Suppressor macrophage (primary cell): ENCODE data around the gene AKAP13.
A peak's percentile ranks its signal among the peaks of the same experiment; 100 is the strongest.

Experiments used
- DNase-seq, 4 experiments: peaks; one replicate each; pipeline ENCODE4 v3.0.0-alpha.2; 2020 to 2022

The AKAP13 gene

DNA sequence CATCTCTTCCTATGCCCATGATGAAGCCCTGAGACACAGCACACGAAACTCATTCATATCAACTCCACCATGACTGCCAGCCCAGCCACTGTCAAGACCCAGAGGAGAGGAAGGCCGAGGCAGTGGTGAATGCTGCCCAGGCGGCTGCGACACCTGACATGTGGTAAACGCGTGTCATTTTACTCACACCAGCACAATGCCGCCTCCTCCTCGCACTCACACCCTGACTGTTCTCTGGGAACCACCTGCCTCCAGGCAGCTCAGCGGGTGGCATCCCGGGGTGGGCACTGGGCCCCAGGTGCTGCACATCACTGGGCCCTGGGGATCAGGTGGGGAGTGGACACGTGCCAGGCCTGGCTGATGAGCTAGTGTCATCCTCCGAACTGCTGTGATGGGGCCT lies 392.8 kb downstream of the AKAP13 start:
- no peak for DNase-seq

DNA sequence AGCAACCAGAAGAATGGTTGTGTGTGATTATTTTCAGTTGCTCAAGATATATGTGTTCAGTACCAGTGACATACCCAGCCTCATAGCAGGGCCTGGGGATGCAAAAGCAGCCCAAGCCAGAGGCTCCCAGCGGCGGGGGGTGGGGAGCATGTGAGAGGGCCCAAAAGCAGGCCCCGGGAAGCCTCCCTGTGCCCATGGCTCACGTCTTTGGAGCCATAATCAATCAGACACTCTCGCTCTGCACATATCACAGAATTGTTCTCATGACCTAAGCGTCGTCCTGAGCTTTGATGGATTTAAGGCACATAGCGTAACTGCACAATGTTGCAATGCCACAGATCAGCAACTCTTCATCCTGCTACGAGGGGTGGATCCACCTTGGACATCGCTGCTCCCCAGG lies 393.6 kb downstream of the AKAP13 start:
- no peak for DNase-seq

DNA sequence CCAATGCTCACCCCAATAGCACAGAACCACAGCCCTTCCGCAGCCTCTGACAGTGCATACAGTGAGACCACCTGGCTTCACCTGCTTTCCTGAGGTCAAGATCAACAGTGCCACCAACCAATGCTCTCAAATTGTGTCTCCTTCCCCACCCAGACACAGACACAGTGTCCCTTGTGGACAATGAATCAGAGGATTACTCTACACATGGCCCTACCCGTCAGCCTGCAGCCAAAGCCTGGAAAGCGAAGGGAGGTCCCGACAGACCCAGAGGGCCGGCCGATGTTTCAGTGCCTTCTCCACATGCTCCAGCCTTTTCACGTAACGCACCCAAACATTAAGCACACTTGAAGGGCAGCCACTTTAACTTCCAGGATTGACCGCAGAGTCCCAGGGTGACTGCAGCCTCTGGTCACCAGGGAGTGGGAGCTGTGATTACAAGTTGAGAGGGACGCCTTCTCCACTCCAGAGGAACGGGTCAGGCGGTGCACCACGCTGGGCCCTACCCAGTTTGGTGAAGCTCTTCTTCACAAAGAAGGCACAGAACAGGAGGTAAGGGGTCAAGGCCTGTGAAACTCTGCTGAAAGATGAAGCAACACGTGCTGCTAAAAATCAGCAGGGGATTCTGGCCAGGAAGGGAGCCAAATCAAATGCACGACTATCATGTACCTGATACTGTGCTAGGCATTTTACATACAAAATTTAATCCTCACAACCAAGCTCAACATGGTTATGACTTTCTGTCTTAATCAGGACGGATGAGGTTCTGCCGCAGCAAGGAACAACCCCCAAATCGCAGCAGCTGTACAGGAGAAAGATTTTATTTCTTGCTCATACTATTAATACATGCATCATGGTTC lies 397.1 kb downstream of the AKAP13 start:
- DNase-seq = no peak

DNA sequence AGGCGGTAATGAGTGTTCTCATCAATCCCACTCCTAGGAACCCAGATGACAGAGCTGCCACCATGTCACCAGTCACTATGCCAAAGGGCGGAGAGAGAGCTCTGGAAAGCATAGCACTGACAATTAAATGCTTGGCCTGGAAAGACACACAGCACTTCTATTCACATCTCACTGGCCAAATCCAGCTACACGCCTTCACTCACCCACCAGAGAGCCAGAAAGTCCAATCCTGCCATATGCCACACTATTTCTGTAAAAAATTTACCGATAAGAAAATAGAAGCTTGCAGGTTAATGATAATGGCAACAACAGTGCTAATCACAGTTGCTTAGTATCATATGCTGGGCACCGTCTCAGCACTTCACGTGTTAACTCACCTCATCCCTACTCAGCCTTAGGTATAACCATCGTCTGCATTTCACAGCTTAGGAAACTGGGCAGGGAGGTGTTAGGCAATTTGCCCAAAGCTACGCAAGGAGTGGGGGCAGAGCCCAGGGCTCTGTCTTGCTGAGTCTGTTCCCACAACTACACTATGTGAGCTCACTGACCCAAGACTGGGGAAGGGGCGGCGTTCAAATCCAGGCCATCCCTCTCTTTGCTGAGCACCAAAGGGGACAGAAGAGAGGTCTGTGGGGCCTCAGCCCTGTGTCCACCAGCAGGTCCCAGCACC lies 397.8 kb downstream of the AKAP13 start:
- no peak for DNase-seq

DNA sequence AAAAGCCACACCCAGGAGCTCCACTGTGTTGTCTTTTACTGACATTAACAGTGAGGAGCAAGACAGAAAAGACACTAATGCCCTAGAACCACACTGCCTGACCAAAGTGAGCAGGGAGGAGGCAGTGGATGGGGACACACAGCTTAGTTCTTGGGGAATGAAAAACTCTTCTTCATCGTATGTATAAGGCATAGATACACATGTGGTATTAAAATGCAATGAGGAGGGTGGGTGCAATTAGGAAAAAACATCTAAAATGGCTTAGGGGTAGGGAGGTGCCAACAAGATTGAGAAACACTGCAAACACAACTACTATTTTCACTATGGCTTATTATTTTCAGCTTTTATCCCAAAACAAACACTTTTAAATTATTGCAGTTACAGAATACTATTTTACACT lies 398.8 kb downstream of the AKAP13 start:
- no peak for DNase-seq

DNA sequence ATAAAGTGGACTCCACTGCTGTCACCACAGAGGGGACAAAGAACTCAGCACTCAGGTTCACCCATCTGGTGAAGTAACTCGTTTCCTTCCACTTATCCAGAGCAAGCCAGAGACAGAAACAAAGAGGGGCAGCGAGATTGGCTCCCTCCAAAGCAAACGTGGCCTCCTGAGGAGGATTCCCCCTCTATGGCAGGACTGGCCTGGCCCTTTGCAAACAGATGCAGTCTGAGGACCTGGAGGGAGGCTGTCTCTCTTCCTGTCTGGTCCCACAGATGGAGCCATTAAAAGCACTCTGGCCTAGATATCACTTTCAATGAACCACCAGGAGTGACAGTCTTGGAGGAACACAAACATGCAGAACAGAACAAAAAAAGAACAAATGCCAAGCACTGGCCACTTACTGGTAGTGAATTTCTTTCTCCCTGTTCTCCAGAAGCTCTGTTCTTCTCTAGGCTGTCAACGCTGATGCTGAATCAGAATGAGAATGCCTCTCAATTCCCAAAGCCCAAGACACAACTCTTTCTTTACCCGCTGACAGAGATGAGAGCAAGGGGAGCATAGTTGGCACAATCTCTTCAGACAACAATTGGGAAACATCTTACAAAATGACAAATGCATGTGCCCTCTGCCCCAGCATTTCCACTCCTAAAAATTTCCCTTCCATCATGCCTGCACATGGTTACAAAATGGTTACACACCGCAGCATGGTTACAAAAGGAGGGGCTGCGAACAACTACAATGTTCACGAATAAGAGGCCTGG lies 400.0 kb downstream of the AKAP13 start:
- no peak for DNase-seq

DNA sequence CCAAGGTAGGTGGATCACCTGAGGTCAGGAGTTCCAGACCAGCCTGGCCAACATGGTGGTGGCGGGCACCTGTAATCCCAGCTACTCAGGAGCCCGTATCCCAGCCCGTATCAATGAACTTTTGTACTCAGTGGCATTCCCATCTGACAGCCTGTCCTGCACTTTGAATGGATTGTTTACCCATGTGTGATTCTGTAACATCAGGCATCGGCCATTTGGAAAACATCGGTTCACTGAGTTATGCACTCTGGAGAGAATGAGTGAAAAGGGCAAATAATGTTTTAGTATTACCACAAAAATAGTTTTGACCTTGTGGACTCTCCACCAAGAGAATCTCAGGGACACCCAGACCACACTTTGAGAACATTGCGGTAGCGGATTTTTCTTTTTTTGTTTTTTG lies 400.7 kb downstream of the AKAP13 start:
- DNase-seq = no peak

DNA sequence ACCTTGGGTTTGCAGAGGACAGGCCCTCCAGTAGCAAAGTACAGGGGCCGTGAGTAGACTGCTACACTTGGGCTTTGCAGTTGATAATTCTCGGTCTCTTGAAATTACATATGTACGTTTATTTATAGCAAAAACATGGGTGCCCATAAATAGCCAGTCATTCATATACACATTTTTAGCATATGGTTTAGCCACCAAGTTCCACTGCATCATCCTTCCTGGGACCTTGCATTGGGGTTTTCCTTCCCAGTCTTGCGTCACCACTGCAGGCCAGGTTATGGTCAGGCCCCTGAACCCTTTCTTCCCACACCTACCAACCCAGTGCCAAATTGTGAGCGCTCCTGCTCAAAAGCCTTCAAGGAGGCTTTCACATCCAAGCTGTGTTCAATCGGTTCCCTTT lies 401.7 kb downstream of the AKAP13 start:
- no peak for DNase-seq

DNA sequence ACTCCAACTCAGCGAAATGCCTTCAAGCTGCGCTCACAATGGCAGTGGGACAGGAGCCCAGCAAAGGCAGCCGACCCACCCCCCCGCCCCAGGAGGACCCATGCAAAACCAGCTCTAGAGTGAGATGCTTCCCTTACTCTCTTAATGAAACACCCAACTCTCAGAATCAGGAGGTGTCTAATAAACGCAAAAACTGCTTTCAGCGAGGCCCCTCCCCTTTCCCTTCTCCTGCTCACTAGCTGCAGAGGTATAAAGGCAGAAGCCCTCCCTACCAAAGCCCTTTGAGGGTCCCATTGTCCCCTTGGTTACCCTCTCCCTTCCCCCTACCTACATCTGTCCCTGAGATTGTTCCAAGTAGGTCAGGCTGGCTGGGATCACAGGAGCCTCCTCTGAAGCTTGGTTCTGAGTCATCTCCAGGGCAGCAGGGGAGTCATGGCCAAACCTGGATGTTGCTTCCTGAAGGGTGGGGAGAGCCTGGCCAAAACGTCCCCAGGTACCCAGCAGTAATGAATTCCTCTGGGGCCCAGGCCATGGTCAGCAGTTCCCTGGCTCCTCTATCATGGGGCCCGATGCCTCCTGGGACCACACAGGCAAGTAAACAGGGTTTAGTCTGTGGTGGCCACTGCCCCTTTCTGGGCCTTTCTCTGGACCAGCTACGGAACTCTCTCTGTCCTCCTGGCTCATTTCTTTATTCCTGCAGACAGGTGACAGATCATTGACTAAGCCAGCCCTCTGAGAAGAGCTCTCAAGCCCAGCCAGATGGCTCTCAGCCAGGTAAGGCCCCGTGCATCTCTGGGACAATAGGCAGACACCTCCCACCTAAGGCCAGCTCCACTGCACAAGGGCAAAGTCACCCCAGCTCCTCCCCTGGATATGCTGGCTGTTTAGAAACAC lies 405.7 kb downstream of the AKAP13 start:
- no peak for DNase-seq

DNA sequence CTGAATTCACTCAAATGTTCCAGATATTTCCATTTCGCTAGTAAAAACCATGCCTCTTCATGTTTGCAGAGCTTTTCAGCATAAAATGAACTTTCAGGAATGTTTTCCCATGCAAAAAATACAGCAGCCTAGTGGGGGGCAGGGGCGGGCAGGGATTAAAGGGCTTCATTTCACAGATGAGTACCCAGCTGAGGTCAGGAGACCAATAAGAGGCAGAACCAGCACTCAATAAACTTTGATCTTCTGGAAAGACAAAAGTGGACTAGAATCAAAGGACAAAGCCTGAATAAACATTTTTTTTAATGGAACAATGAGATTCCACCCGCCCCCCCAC lies 406.3 kb downstream of the AKAP13 start:
- DNase-seq = no peak

DNA sequence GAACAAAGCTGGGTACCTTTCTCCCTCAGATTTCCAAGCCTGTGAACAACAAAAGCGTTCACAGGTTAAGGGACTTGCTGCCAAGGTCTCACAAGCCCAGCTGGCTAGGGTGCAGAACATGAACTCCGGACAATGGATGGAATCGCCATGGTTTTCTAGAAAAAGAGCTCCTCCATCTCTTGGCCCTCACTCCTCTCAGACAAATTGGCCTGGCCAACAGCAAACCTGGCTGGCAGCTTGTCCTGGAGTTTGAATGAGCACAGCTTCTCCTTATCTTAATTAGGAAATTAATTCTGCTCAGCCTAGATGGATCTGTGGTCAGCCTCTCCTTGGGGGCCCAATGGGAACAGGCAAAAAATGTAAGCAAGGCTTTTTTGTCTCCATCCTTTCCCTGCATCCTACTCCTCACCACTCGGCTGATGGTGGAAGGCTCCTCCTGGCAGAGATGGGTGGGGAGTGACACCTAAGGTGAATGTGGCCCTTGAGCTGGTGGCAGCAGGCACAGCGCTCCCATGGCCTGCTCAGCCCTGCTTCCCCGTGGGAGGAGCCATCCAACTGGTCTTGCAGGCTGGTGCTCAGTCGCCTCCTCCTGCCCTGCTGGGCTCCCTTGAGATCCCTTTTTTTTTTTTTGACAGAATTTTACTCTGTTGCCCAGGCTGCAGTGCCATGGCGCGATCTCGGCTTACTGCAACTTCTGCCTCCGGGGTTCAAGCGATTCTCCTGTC lies 408.5 kb downstream of the AKAP13 start:
- DNase-seq = no peak

DNA sequence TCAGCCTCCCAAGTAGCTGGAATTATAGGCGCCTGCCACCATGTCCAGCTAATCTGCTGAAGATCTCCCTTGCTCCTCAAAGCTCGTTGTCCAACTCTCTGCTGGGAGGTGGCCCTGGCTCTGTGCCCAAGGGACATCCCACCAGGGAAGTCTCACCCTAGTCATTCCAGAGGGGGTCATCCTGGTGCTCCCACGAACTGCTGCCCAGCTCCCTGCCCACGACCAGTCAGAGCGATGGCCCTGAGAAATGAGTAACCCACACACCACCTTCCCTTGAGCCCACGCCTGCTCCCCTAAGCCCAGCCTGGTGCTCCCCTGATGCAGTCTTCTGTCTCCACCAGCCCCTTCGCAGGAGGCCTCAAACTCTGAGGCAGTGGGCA lies 409.1 kb downstream of the AKAP13 start:
- no peak for DNase-seq

DNA sequence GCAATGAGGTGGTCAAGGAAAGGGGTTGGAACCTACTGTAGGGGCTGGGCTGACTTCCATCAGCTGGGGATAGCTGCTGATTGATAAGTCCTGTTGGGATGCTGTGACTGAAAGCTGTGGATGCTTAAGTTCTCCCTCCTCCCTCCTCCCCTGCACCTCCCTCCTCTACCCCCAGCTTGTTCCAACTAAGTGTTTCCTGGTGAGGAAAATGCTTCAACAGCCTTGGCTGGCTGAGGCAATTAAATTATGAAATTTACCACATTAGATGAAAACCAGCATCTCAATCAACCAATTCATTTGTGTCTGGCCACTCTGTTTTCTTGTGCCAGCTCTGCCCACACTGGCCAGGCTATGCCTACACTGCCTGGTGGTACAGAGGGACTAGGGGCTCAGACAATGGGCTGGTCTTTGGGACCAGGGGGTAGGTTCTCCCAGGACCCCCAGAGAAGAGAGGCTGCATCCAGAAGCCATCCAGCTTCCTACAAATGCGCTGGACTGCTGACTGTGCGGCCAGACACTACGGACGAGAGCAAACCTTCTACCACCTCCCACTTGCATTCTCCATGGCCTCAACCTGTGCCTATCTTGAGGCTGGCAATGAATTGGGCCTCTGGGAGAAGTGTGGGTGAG lies 411.8 kb downstream of the AKAP13 start:
- DNase-seq = no peak

DNA sequence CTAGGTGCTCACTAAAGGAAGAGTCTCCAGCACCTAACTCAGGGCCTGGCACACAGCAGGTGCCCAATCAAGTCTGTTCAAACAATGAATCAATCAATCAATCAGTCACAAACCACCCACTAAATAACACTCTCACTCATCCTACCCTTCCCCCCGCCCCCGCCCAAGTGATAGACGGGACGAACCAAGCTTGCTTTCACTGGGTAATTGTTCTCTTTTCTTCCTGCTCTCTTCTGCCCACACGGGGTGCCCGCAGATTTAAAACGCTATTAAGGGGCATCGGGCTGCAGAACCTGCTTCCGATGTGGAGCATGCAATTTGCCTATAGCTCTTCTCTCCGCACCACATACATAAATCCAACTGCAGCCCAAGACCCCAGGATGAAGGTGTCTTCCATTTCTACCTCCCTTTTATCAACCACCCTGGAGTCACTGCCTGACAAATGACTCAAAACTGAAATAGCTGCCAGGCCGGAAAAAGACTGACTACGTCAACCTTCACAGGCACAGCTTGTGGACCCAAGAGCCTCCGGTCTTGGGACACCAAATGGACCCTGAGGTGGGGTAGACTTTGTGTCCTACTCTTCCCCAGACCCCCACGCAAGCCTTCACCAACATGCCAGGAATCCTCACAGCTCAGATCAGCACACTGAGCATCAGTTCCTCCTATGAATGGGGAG lies 412.6 kb downstream of the AKAP13 start:
- no peak for DNase-seq

DNA sequence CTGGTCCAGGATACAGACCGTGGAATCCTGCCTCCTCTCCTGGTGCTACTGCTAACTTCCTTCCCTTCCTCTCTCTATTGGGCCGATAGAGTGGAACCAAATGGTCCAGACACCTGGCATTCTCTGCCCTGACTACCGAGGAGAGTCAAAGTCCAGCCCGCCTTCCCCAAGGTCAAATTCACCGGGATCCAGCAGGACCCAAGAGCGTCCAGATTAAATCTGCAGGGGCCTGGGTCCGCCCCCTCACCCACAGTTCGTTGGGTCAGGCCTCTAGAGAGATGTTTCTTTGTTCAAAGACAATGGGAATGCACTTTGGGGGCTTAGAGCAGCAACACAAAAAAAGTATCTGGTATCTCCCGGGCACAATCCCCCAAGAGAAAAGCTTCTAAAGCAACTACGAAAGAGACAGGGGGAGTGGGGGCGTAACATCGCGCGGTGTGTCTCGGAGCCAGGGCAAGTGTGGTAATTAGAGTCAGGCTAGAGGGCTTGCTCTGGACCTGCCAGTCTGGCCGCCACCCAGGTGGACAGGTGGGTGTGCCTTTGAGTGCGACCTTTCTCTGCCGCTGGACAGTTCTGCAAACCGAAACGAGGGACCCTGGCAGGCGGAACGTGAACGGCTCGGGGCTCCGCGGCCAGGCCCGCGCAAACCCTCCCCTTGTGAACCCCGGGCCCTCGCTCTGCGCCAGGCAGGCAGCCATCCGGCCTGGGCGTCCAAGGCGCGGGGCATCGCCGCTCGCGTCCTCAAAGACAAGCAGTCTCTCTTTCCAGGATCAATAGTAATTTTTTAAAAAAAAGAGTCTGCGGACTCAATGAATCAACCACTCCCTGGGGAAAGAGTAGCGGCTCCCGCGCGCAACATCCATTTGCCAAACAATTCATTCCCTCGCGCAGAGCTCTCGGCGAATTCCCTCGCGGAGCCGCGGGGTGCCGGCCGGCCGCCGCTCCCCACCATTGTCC lies 413.5 kb downstream of the AKAP13 start:
- DNase-seq = peak; percentile 15 to 50 (median 30)

DNA sequence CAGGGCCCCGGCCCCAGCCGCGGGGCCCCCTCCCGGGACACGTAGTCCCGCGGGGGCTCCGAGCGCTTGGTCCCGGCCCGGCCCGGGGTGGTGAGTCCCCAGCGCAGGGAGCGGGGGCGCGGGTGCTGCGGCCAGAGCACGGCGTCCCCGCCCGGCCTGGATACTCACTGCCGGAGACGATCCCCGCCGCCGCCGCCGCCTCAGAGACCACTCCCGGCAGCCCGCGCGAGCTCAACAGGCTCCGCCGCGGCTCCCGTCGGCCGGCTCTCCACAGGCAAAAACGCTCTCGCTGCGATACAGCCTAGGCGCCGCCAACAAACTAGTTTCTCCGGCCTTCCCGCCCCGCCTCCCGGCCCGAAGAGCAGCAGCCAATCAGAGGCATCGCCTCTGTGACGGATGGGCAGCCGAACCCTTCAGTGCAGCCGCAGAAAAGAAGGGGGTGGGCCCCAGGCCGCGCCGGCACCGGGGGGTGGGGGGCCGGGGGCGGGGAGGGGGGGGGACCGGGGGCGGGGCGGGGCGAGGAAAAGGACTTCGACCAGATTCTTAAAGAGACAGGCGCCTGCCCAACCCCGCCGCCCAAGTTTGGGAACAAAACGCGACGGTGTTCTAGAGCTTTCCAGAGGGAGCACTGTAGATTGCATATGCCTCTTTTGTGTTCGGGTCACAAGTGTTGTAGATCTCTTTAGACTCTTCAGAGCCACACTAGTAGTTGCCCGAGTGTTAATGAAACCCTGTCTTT lies 414.4 kb downstream of the AKAP13 start, which contains the start of gene KLHL25:
KLHL25 (minus strand) TSS at position 328 of the 739 bp plus-strand sequence. CDS start 25,115 bp downstream, outside the sequence.
- DNase-seq = peak; percentile 91 to 96 (median 96)

DNA sequence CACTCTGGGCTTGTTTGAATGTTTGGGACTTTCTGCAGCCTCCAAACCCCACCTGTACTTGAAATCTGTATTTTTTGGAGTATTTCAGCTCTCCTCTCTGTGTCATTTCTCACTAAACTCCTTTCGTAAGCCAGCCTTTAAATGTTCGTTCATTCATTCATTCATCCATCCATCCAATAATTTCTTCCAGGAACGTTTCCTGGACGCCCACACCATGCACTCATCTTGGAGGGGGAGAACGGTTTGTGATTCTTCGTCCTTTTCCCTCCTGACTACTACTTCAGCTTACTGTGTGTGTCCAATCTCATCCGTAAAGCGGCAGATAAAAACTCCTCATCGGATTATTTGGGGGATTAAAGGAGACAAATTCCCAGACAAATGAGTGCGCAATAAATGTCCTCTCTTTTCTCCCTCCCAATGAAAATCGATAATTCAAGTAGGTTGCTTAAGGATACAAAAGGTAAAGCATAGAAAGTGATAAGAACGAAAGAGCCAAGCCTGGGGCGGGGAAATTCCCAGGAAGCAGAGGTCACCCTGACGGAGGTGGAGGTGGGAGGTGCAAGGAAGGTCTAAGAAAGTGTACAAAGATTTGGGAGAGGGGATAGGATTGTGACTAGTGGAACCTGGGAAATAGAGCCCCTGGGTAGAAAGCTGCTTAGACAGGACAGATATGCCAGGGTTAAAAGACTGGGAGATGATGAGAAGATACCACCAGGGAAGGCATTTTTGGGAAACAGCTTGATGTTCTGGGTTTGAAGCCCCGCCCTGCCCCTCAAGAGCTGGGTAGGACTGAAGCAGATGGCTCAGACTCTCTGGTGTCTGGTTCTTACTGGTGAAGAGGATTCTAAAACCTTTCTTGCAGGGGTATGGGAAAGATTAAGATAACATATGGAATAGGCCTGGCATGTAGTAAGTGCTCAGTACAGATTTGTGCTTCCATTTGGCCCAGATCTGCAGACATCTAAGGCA lies 415.2 kb downstream of the AKAP13 start:
- no peak for DNase-seq
